ENCODE data around the gene COBL.

Gene COBL

DNA sequence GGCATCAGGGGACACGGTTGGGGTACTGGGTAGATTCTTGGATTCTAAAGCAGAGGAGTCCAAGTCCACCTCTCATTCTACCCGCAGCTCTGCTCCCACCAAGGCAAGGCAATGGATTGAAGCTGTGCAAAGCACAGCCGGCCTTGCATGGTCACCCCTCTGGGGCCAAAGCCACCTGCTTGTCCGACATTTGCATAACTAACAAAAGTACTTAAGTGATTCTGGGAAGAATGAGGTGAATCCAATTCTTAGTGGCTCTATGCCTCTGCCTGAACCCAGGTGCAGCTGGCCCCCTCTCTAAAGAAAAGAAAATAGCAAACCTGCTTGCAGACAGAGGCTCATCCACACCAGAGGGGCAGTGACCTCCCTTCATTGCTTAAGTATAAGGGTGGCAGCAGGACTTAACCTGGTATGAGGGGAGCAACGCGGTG, 10.7 kb upstream of the COBL start:
- DNase-seq, result no peak
- in situ Hi-C loops (cut with MboI; ENCODE audit: low pct_unique_long_range_greater_than_20kb, low sequenced_read_pairs), result no loop called here

DNA sequence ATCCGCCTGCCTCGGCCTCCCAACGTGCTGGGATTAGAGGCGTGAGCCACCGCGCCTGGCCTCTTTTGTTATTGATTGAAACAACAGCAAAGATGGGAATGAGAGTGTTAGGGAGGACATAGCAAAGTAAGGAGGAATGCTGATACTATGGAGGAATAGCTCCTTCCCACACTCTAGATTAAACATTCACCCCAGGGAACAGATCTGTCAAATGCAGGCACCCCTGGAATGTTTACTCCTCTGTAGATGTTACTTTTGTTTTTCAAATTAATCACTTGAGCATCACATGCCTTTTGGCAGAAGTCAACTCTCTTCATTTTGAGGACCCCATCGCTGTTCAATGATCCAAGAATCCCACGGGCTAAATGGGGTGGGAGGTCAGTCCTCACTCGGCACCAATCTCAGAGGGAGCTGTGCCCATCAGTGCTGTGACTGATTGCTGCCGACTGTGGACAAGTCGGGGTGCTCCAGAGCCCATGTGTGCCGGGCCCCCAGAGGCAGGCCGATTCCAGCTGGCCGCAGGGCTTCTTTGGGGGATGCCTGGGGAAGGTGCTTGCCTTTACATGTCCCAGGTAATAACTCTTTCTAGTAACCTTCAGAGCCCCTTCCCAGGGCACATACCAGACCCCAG, 10.2 kb upstream of the COBL start:
- DNase-seq, result no peak

DNA sequence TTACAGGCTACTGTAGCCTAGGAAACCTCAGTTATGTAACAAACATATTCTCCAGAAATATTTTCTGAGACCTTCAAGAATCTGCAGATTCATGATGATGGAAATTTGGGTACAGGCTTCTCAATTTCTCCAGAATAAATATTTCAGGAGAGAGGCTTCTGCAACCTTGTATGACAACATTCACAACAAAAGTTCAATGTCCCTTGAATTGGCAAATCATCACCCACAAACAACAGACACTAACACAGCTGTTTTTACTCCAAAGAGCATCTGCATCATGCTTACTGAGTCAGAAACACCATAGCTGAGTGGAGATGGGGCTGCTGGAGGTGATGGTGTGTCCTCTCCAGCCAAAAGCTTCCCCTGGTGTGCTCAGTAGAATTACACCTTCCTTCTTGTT, 9.3 kb upstream of the COBL start:
- no peak for DNase-seq
- in situ Hi-C loops (cut with MboI; ENCODE audit: low pct_unique_long_range_greater_than_20kb, low sequenced_read_pairs), result no loop called here

More for the DNA sequence above, 10.2 kb upstream of the COBL start:
- in situ Hi-C loops (cut with MboI; ENCODE audit: low pct_unique_long_range_greater_than_20kb, low sequenced_read_pairs), result no loop called here

DNA sequence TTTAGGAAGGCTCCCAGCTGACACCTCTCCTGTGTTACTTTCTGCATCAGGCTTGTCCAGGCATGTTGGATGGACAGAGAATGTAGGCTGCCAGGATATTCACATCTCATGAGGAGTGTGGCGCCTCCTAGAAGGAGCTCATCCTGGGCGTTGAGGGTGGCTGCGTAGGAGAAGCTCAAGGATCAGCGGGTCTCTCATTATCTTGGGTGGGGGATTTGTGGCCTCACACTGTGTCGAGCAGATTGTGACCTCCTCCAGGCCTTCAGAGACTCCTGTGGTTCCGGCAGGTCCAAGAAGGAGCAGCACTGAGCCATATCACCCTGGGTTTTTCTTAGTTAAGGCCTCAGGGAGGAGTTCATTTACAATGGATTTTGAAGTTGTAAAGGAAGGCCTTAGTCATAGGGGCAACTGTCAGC, 8.7 kb upstream of the COBL start:
- no peak for DNase-seq
- in situ Hi-C loops (cut with MboI; ENCODE audit: low pct_unique_long_range_greater_than_20kb, low sequenced_read_pairs), result no loop called here

DNA sequence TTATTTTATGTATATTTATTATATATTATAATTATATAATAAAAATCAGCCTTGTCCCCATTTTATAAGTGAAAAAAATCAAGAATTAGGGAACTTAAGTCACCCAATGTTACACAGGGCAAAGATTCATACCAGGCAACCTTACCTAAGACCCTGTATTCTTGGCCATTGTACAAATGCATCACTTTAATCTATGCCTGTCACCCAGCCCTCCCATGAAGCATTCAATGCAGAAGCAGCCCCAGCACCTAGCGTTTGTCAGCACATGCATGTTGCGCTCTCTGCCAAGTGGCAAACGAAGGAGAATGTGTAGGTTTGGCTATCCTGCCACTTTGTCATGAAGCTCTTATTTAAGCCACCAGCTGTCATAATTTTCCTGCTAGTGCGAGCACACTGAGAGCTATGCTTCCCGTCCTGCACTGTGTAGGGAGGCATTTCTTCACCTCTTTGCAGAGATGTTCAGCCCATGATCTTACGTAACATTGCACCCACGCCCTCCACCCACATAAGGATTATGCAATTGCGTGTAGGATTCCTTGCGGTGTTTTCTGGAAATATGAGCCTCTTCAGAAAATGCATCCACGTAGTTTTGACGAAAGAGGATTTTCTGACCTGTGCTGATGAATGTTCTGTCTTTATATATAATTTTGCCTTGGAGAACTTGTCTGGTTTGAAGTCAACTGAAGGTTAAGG, 7.7 kb upstream of the COBL start:
- no peak for DNase-seq
- in situ Hi-C loops (cut with MboI; ENCODE audit: low pct_unique_long_range_greater_than_20kb, low sequenced_read_pairs), result no loop called here

DNA sequence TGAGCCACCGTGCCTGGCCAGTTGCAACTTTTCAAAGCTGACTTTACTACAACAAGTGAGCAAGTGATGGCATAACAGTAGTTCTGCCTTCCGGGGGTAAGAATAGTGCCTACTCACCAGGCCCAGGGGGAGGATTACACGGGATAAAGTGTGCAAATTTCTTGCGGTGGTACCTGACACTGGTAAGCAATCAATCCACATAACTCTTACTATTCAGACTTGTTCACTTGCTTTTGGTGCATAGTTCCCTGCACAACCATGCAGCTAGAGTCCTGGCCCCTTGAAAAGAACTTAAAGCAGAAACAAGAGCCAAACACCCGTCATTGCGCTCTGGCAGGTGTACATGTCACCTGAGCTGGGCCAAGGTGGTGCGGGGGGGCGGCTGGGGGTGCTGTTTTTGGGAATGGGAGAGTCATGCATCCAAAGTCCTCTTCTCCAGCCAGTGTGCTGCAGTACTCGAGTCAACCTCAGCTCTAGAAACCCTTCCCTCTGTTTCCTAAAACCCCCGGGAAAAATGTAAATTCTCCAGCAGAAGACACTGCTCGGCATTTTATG, 5.4 kb upstream of the COBL start:
- DNase-seq, result no peak
- in situ Hi-C loops (cut with MboI; ENCODE audit: low pct_unique_long_range_greater_than_20kb, low sequenced_read_pairs), result no loop called here

DNA sequence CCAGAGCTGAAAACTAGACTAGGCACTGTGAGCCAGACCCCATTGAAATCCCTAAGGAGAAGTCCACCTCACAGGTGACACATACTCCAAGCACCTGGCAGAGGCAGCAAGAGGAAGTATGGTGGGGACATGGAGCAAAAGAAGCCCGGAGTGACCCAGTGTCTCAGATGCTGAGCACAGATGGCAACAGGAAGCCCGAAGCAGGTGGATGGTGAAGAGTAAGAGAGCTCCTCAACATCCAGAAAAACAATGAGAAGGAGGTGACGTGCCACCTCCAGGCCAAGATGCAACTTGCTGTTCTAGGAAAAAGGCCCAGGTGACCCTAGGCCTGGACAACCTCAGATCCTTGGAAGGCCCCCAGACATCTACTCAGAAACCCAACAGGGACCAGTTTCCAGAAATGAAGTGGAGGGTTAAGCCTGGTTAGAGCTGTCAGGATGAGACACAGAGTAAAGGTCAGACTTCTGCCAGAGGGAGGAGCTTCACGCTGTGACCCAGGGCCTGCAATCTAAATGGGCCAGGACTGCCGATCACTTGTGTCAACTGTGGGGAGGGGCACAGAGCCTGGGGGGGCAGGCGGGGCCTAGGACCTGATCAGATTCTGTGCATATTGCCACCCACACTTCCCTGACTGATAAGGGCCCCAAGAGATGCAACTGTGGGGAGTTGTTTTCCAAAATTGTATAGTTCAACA, 2.4 kb upstream of the COBL start:
- in situ Hi-C loops (cut with MboI; ENCODE audit: low pct_unique_long_range_greater_than_20kb, low sequenced_read_pairs), result no loop called here
- no peak for DNase-seq

DNA sequence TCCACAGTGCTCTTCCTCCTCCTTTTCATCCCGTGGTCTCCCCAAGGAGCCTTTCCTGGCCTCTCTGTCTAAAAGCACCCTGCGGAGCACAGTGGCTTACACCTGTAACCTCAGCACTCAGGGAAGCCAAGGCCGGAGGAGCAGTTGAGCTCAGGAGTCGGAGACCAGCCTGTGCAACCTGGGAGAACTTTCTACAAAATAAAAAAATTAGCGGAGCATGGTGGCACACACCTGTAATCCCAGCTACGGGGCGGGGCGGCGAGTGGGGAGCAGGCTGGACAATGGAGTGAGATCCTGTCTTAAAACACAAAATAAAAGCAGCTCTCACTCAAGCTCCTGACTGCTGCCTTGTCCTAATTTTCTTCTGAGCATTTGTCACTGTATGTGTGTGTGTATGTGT, 1.4 kb upstream of the COBL start:
- no peak for DNase-seq
- in situ Hi-C loops (cut with MboI; ENCODE audit: low pct_unique_long_range_greater_than_20kb, low sequenced_read_pairs), result no loop called here

DNA sequence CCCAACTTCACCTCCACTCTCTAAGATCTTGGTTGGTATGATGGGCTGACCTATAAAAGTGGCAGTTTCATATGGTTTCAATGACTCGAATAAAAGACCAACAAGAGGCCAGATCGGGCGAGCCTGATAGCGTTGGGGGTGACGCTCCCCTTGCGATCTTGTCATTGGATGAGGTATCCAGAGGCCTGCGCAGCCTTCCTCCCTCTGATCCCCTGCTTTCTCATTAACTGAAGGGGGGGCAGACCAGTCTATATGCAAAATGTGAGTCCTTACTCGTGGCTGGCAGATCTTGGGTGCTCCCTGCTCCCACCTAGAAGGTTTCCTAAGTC, 937 bp upstream of the COBL start:
- DNase-seq, result no peak
- in situ Hi-C loops (cut with MboI; ENCODE audit: low pct_unique_long_range_greater_than_20kb, low sequenced_read_pairs), result no loop called here

DNA sequence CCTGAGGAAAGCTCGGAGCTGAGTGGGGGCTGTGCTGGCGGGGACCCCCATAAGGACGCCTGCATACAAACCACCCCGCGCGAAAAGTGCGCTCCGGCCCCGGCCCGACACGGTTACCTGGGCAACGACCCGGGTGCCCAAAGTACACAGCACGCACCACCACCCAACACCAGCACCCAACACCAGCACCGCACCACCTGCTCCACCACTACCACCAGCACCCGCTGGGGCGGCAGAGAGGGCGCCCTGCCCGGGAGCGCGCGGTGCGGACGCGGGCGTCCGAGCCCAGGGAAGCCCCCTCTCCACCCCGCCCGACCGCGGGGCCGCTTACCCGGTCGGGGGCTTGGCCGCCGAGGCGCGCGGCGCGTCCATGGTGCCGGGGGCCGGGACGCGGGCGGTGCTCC, 345 bp downstream of the COBL start:
- in situ Hi-C loops (cut with MboI; ENCODE audit: low pct_unique_long_range_greater_than_20kb, low sequenced_read_pairs), result no loop called here

DNA sequence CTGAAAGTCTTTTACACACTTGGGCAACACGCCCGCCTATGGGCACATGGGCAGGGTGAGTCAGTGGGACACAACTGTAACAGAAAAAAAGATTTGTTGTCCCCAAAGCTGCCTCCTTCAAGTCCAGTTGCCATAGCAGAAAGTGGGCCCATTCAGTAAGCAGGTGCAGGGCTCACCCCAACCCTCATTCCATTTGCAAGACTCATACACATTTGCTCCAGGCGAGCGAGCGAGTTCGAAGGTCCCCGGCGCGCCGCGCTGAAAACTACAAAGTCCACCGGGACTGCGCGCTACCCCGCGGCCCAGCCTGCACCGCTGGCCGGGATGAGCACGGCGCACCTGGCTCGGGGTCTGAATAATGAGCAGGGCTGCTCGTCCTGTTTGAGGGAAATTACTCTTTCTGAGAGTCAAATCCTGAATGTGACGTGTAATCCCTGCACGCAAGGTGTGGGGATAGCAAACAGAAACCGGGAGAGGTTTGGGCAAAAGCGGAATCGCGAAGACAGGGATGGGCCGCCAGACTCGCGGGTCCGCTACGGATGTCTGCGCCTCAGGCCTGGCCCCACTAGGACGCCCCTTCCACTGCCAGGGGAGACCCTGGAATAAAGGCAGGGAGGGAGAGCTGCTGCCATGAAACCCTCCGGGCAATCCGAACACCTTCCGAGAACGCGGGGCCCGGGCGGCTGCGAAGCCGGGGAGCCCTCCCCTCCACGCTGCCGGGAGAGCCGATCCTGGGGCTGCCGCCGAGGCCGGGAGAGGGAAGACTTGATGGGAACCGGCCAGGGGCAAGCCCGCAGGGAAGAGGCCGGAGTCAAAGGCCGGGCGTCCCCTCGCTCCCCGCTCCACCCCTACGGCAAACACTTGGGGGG, 982 bp downstream of the COBL start:
- no peak for DNase-seq
- in situ Hi-C loops (cut with MboI; ENCODE audit: low pct_unique_long_range_greater_than_20kb, low sequenced_read_pairs), result no loop called here

More for the DNA sequence above, 345 bp downstream of the COBL start:
- DNase-seq, result no peak

DNA sequence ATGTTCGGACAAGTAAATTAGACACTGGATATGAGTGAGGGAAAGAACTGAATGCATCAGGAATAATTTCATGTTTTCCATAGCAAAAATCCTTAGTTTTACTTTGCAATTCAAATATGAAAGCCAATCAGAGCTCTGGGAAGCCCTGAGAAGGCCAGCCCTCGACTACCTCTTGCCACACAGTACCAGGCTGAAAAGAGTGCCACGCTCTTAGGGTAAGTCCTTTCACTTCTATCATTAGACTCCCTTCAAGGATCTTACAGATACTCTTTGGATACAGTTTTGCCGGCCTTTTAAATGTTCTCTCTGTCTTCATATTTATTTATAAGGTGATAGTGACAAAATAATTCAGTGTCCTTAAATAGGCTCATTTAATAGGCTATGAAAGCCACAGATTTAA, 1.9 kb downstream of the COBL start:
- in situ Hi-C loops (cut with MboI; ENCODE audit: low pct_unique_long_range_greater_than_20kb, low sequenced_read_pairs), result no loop called here
- no peak for DNase-seq

DNA sequence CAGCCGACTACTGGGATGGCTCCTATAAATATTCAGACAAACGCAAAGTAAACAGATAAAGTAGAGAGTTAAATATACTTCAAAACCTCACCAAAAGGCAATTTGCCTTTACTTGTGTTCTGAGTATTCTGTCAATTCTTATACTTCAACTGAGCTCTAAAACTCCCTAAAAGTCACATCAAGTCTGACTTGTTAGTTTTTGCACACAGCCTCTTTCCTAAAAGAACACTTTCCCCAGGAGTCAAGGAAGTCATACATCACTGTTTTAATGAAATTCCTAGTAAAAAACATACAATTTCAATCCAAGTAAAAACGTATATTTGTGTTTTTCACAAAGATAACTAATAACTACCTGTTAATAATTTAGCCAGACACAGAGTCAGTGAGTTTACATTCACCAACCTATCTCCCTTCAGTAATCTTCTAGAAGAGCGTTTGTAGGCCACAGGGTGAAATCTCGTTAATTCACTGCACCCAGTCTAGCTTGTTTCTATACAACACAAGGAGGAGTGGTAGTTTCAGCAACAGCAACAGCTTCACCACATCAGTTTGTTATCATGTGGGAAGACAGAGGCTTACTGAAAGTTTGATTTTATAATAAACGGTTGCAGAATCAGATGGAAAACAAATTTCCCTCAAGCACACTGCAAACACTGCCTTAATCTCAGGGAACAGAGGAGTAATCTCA, 2.7 kb downstream of the COBL start:
- in situ Hi-C loops (cut with MboI; ENCODE audit: low pct_unique_long_range_greater_than_20kb, low sequenced_read_pairs), result no loop called here
- DNase-seq, result no peak

DNA sequence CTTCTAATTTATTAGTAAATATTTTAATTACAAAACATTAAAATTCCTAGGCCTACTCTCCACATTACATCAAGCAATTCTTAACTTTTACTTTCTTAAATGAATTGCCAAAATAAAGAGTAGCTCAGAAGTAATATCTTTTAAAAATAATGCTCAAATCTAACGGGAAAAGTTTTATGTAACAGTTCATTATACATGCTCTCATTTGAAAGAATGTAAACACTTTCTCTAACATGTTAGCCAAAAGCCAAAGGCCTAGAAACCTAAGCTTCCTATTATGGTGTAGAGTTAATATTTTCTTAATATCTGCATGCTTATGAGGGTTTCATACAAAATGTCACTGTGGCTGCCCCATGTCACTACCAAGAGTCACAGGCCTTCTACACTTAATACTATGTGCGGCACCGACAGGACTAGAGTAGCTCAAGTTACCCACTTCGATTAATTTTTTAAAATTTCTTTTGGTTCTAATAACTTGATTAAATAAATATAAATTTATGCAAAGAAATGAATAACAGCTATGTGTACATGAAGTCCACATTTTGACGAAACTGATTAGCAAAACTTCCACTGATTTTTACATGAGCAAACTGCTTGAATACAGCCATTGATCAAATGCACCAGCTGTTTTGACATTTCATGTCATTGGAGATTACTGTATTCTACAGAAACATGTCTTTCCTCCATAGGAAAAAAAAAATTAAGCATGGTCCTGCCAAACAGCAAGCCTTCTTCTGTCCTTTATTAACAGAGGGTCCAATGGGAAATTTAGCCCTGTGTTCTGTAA, 3.5 kb downstream of the COBL start:
- in situ Hi-C loops (cut with MboI; ENCODE audit: low pct_unique_long_range_greater_than_20kb, low sequenced_read_pairs), result no loop called here

DNA sequence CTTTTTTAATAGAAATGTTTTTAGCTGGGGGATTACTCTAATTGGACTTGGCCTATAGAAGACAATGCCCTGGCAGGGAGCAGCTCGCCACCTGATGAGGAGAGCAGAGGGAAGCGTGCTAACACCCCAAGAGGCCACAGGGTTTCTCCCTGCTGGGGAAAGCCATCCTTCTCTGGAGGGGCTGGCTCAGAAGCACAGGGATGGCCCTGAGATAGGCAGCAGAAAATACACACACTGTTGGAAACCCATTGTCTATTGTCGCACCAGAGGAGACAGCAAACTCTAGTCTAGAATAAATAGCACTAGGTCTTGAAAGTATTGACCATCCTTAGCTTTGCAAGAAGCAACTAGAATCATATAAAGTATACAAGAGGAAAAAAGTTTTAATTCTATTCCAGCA, 5.4 kb downstream of the COBL start:
- in situ Hi-C loops (cut with MboI; ENCODE audit: low pct_unique_long_range_greater_than_20kb, low sequenced_read_pairs), result no loop called here
- no peak for DNase-seq

More for the DNA sequence above, 3.5 kb downstream of the COBL start:
- DNase-seq, result no peak

DNA sequence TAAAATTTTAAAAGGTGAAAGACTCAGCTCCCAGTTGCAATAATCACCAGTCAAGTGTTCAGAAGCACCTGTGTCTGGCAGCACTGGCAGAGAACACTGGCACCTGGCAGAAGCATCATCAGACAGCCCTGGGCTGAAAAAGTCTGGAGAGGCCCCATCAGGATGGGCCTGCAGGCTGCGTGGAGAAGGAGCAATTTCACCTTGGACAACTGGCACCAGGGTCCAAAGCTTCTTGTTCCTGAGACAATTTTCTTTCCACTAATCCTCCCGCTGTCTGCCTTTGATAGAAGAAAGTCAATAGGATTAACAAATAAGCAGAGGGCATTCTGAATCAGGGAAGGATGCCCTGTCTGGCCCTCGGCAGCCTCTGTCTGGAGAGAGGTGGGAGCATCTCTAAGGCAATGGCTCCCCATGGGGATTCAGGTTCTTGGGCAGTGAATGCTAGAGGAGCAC, 6.5 kb downstream of the COBL start:
- in situ Hi-C loops (cut with MboI; ENCODE audit: low pct_unique_long_range_greater_than_20kb, low sequenced_read_pairs), result no loop called here
- no peak for DNase-seq

DNA sequence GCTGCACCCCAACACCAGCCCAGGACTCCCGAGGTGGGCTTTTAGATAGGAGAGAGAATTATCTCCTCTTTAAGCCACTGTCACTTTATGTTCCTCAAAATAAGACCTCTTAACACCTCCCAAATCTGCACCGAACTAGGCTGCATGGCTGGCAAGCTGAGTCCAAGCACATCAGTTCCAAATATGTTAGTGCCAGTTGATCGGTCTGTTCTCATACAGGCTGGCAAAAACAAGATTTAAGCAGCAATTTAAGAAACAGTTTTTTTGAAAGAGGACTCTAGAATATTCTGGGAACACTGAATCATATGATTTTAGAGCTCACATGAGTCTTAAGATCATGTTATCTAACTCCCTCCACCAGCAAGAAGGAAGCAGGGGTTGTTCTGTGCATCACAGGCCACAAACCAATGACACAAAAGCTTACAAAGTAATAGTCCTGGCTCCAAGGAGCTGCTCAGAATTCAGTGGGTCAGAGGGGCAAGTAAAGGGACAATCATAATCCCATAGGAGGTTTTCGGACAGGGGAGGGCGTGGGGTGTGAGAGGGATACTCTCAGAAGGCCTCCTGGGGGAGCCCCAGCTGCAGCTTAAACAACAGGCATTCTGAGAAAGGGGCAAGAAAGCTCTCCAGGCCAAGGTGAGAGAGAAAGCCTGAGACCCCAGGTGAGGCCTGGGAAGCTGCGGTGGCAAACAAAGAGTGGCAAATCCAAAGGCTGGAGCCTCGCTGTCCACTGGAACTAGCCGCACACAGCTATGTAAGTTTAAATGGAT, 7.1 kb downstream of the COBL start:
- DNase-seq, result no peak
- in situ Hi-C loops (cut with MboI; ENCODE audit: low pct_unique_long_range_greater_than_20kb, low sequenced_read_pairs), result no loop called here

Measured in KBM-7 (cell line).